ENCODE measurements around the gene SLC9A9. TPM values are rescaled to one million over a fixed set of nuclear protein-coding genes. Genes with fewer than 3 reads are reported as not detected.

SLC9A9 gene
- total RNA-seq, 1 donor from 2014 or later: 11.4 TPM

GRCh38 chr3:143276592-143276991 lies 571.7 kb downstream of the SLC9A9 start:
- H3K27me3 Mint-ChIP-seq (ENCODE audit: unreplicated experiment): peaks cover 2% of the 10 kb centered on the region
- H3K9me3 Mint-ChIP-seq (ENCODE audit: unreplicated experiment): peaks cover 2% of the 10 kb centered on the region
- no peak overlapping the region for H3K27ac Mint-ChIP-seq (ENCODE audit: unreplicated experiment)
- DNase-seq: no peak
- no peak for TF ChIP-seq CTCF (IDR thresholded peaks at IDR 0.05; ENCODE audit: partially characterized antibody, unreplicated experiment)
- no peaks in the 10 kb centered on the region for H3K36me3 Mint-ChIP-seq (ENCODE audit: unreplicated experiment)
- H3K4me3 Mint-ChIP-seq (ENCODE audit: unreplicated experiment): no peak overlapping the region
- H3K4me1 Mint-ChIP-seq (ENCODE audit: low read depth, unreplicated experiment): peaks cover 3% of the 10 kb centered on the region

GRCh38 chr3:143273975-143274690 lies 574.1 kb downstream of the SLC9A9 start:
- Mint-ChIP-seq H3K27me3 (ENCODE audit: unreplicated experiment) (no peaks in the 10 kb centered on the region), H3K9me3 (ENCODE audit: unreplicated experiment) (no peaks in the 10 kb centered on the region), H3K4me1 (ENCODE audit: low read depth, unreplicated experiment) (peaks cover 3% of the 10 kb centered on the region), H3K36me3 (ENCODE audit: unreplicated experiment) (no peaks in the 10 kb centered on the region), H3K27ac (ENCODE audit: unreplicated experiment) (no peak overlapping the region), H3K4me3 (ENCODE audit: unreplicated experiment) (no peak overlapping the region)
- no peak for TF ChIP-seq CTCF (IDR thresholded peaks at IDR 0.05; ENCODE audit: partially characterized antibody, unreplicated experiment)
- DNase-seq: no peak

- Mint-ChIP-seq H3K9me3 (ENCODE audit: unreplicated experiment) (no peaks in the 10 kb centered on the region), H3K36me3 (ENCODE audit: unreplicated experiment) (no peaks in the 10 kb centered on the region), H3K27ac (ENCODE audit: unreplicated experiment) (no peak overlapping the region), H3K27me3 (ENCODE audit: unreplicated experiment) (no peaks in the 10 kb centered on the region), H3K4me1 (ENCODE audit: low read depth, unreplicated experiment) (no peaks in the 10 kb centered on the region), H3K4me3 (ENCODE audit: unreplicated experiment) (no peak overlapping the region)
- no peak for DNase-seq
- no peak for TF ChIP-seq CTCF (IDR thresholded peaks at IDR 0.05; ENCODE audit: partially characterized antibody, unreplicated experiment)
These were observed 577.1 kb downstream of the SLC9A9 start for GRCh38 chr3:143271136-143271535.

- DNase-seq: no peak
- H3K27ac Mint-ChIP-seq (ENCODE audit: unreplicated experiment): no peak overlapping the region
- no peak overlapping the region for H3K4me3 Mint-ChIP-seq (ENCODE audit: unreplicated experiment)
- no peaks in the 10 kb centered on the region for H3K27me3 Mint-ChIP-seq (ENCODE audit: unreplicated experiment)
- no peaks in the 10 kb centered on the region for H3K4me1 Mint-ChIP-seq (ENCODE audit: low read depth, unreplicated experiment)
- no peak for TF ChIP-seq CTCF (IDR thresholded peaks at IDR 0.05; ENCODE audit: partially characterized antibody, unreplicated experiment)
- H3K36me3 Mint-ChIP-seq (ENCODE audit: unreplicated experiment): no peaks in the 10 kb centered on the region
- no peaks in the 10 kb centered on the region for H3K9me3 Mint-ChIP-seq (ENCODE audit: unreplicated experiment)
These were observed 578.5 kb downstream of the SLC9A9 start for GRCh38 chr3:143269741-143270140.

GRCh38 chr3:143267989-143268388 lies 580.3 kb downstream of the SLC9A9 start:
- no peak overlapping the region for H3K4me3 Mint-ChIP-seq (ENCODE audit: unreplicated experiment)
- no peak overlapping the region for H3K27ac Mint-ChIP-seq (ENCODE audit: unreplicated experiment)
- no peak for DNase-seq
- TF ChIP-seq CTCF (IDR thresholded peaks at IDR 0.05; ENCODE audit: partially characterized antibody, unreplicated experiment): no peak
- H3K27me3 Mint-ChIP-seq (ENCODE audit: unreplicated experiment): no peaks in the 10 kb centered on the region
- no peaks in the 10 kb centered on the region for H3K36me3 Mint-ChIP-seq (ENCODE audit: unreplicated experiment)
- no peaks in the 10 kb centered on the region for H3K9me3 Mint-ChIP-seq (ENCODE audit: unreplicated experiment)
- no peaks in the 10 kb centered on the region for H3K4me1 Mint-ChIP-seq (ENCODE audit: low read depth, unreplicated experiment)

Measured in glutamatergic neuron (in vitro differentiated cells).